Measurements from ENCODE around the gene PHAF1.

PHAF1 gene
- 19.7 to 81.5 (median 61.1) reads per million in 18 experiments for total RNA-seq

DNA sequence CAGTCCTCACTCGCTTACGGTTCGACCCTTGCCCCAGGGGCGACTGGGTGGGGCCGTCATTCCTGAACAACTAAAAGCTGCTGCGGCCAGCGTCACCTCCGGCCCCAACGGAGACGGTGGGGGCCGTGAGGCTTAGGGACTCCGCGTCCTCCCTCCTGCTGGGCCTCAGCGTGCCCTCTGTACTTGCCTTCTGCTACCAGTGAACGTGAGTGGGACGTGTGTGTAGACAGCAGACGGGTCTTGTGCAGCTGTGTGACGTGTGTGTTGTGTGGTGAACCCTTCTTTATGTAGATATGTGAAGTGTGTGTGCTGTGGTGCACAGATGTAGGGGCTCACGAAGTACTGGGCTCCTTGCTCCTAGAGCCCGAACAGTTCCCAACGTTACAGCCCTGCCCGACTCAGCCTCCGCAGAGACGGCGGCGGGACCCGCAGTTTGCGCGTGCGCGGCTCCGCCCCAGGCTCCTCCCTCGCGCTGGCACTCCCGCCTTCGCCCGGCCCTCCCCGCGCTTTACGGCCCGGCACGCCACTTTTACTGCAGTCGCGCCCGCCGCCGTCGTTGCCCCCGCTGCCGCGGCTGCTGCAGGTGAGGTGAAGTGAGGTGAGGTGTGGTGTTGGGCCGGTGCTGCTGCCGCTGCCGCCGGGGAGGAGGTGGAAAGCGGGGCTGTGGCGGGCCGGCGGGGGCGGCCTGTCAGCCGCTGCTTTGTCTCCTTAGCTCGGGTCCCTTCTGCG, at the start of gene PHAF1:
TSS of gene PHAF1 (plus strand) at position 535 of the 729 bp plus-strand sequence. CDS start 235 bp downstream, outside the sequence.
- peak; percentile 93 to 94 for DNase-seq

DNA sequence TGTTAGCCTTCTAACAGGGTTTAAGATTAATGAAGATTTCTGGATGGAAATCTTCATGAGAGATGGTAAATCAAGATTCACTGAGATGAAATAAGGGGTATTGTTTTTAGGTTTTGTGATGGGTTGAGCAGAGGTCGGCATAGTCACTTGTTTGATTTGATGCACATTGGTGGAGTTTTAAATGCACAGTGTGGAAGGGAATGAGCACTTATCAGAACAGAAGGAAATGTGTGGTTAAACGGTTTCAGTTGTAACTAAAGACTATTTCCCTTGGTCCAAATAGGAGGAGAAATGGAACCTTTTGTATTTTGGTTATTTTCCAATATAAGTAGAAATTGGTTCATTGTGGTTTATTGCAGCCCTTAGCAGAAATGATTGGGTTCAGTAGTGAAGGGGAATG, 46.7 kb upstream of the PHAF1 start:
- no peak for DNase-seq

DNA sequence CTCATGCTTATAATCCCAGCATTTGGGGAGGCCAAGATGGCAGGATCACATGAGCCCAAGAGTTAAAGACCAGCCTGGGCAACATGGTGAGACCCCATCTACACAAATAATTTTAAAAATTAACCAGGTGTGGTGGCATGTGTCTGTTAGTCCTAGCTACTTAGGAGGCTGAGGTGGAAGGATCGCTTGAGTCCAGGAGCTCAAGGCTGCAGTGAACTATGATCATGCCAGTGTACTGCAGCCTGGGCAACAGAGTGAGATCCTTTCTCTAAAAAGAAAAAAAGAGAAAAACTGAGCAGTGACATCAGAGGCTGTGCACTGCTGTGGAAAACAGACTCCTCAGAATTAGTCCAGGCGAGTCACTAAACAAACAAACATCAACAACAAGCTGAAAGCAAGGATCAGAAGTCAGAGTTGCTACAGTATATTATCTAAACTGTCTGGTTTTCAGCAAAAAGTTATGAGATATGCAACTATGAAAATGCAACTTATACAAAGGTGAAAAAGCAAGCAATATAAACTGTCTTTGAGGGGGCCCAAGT, 41.5 kb upstream of the PHAF1 start:
- DNase-seq = no peak

DNA sequence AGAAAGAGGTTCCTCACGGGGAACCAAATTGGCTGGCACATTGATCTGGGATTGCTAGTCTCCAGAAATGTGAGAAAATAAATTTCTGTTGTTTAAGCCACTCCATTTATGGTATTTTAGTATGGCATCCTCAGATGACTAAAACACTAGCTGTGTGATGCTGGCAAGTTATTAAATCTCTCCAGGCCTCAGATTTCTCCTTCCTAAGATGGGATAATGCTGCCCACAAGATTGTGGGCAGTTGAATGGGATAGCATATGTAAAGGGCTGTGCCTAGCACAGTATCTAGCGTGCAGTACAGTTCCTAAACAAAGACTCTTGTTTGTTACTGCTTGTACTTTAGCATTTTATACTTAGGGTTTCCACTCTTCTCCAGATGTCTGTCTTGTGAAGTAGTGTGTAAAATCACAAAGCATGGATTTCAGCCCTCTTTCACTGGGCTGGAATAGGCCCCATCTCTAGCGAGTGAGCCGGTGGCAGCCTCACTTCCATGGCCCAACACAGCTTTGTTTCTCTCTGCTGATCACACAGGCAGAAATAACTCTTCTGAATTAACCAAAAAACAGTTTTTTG, 38.2 kb upstream of the PHAF1 start:
- DNase-seq = no peak

DNA sequence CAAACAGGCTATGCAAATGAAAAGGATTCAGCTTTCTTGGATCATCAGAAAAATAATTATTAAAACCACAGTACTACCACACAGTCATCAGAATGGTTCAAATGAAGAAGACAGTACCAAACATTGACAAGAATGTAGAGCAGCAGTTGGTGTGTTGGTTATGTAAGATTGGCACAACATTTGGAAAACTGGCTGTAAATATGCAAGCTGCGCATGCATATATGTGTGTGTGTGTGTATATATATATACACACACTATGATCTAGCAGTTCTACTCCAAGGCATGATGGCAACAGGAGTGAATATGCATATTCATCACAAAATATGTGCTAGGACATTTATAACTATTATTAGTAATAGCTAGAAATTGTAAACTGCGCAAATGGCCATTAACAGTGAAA, 34.4 kb upstream of the PHAF1 start:
- DNase-seq = no peak

DNA sequence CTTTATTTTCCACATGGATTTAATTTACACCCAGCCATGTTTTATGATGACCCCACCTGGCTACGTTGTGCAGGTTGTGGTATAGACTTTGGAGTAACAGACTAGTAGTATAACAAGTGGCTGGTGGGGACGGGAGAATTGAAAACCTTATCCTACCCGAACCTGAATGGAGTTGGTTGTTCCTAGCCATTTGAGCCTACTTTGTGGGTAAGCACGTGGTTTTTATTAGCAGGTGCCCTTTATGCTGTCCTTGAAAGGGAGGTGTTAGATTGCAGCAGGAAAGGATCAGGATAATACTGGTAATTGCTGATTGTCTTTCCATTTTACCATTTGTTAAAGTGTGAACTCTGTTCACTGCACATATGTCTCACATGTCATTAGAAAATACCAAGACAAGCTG, 31.9 kb upstream of the PHAF1 start:
- no peak for DNase-seq

DNA sequence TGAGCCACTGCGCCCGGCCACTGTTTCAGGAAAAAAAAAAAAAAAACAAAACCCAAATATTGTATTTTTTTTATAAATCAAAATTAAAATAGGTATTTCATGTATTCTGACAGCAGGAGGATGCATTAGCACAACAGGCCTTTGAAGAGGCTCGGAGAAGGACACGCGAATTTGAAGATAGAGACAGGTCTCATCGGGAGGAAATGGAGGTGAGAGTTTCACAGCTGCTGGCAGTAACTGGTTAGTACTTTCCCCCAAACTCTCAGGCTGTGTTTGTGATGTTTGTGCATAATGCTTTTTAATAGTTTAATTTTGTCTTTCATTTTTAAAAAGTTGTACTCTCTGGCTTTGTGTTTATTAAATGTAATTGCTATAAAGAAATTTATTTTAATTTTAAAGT, 27.6 kb upstream of the PHAF1 start:
- DNase-seq = no peak

DNA sequence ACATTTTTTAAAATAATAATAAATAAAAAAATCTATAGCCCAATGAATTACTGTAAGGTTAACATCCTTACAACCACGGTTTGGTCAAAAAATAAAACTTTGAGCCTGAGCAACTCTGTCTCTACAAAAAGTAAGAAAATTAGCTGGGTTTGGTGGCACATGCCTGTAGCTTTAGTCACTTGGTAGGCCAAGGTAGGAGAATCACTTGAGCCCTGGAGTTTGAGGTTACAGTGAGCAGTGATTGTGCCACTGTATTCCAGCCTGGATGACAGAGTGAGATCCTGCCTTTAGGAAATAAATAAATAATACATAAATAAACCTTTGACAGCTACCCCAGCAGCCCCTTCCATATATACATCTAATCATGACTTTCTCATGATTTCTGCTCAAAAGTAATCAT, 26.9 kb upstream of the PHAF1 start:
- no peak for DNase-seq

DNA sequence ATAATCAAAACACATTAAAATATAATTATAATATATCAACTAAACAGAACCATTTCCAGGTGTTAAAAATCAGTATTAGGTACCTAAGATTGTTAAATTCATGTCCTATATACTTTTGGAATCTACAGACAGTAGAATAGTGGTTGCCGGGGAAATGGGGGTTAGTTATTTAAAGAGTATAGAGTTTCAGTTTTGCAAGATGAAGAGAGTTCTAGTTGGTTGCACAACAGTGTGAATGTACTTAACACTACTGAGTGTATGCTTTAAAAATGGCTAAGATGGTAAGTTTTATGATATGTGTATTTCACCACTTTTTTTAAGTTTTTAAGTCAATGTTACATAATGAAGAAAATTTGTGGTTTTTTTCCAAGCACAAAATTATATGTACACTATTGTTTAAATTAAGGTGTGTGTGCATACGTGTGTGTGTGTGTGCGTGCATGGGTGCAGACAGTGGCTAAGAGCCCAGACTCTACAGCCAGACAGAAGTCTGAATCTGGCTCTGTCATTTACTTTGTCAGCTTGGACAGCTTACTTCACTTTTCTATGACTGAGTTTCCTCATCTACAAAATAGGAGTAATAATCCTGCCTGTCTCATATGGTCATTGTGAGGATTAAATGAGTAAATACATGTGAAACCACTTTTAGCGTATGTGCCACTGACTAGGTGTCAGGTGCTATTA, 25.3 kb upstream of the PHAF1 start:
- DNase-seq = peak; percentile 19 to 22

DNA sequence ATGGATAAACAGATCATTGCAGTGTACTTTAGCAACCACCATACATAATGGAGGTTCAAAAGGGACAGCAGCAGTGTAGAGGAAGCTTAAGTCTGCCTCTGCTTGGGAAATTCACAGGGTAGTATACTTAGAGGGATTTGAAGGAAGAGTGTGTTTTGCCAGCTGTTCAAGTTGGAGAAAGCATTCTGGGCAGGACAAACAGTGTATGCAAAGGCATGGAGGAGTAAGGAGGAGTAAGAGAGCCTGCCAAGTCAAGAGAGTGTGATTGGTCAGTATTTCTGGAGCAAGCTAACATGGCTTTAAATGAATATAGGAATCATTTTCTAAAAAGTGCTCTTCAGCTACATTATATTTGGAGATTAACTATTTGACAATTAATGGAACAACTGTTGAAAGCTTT, 22.9 kb upstream of the PHAF1 start:
- no peak for DNase-seq

DNA sequence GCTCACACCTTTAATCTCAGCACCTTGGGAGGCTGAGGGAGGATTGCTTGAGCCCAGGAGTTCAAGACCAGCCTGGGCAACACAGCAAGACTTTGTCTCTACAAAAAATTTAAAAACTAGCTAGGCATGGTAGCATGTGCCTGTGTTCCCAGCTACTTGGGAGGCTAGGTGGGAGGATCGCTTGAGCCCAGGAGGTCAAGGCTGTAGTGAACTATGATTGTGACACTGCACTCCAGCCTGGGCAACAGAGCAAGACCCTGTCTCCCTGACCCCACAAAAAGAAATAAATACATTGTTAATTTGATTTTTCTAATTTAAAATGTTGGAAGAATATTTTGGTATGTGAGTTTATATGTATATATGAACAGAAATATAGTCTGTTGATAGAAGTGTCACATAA, 22.4 kb upstream of the PHAF1 start:
- no peak for DNase-seq

DNA sequence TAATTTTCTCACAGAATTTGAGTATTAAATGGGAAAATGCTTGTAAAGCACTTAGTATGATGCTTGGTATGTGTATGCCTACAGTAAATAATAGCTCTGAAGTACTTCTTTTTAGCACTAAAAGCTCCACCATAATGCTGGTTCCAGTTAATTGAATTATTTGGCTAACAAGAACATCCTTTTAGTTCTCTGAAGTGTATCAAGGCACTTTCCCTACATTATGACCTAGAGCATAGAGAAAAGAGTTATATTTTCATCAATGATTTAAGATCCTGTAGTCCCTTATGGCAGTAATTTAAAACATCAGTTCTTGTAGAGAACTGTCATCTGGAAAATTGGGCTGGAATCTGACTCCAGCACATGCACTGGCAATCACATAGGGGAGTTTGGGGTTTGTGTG, 21.9 kb upstream of the PHAF1 start:
- DNase-seq = no peak

DNA sequence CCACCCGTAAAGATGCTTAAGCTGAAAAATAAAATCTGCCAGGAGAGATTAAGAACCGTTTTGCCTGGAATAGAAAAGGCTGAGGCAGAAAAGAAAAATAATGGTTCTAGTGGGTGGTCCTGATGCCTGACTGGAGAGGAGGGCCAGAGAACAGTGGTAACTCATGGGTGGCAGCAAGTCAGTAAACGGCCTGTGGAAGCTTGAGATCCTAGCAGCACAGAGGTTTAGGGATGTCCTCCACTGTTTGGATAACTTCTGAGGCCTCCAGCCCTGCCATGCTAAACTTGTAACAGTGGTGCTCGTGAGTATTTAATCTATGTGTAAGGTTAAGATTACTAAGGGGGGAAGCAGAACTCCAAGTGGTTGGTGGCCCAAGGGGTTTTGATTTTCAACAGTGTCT, 21.2 kb upstream of the PHAF1 start:
- no peak for DNase-seq

DNA sequence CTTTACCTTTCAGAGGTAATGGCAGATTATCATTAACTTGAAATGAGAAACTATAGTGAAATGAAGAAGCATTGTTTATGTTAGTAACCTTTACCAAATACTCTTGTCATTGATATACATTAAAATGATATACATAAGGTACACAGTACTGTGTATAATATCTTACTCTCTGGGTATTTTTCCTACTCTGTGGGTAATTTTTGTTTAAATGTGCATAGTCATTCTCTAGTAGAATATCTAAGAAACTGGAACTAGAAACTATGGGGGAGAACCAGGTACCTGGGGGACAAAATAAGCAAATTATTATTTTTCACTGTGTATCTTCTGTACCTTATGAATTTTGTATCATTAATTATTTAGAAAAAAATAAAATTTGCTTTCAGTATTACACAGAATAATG, 20.6 kb upstream of the PHAF1 start:
- DNase-seq = no peak

DNA sequence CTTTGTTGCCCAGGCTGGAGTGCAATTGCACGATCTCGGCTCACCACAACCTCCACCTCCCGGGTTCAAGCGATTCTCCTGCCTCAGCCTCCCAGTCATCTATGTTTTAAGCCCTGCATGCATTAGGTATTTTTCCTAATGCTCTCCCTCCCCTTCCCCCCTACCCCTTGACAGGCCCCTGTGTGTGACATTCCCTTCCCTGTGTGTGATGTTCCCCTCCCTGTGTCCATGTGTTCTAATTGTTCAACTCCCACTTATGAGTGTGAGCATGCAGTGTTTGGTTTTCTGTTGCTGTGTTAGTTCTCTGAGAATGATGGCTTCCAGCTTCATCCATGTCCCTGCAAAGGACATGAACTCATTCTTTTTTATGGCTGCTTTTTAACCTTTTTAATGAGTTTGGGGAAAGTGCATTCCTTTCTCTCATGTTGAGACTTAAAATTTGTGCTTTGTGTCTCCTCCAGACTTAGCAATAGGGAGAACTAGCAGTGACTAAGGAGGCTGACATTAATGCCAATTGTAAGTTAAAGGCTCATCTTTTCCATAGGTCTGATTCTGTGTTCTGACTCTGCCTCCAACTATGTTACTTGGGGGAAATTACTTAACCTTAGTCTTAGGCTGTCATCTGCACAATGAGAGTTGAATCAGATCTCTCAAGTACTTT, 17.7 kb upstream of the PHAF1 start:
- no peak for DNase-seq

DNA sequence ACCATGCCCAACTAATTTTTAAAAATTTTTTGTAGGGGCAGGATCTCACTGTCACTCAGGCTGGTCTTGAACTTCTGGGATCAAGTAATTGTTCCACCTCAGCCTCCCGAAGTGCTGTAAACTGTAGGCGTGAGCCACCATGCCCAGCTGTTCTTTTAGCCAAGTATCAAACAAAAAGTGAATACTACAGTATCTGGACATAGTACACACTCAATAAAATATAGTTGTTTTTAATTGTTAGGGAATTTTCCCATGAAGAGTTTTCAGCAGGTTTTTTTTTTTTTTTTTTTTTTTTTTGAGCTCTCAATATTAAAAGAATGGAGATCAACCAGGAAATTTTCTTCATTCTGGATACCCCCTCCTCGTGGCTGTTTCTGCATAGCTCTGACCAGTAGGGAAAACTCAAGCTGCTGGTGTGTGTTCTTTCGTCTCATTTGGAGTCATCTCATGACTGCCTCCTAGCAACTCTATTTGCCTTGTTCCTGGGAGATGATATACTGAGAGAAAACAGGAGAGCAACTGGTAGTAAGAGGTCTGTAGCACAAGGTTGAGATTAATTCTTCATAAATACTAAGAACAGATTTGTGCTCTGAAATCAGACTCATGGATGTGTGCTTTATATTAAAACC, 16.5 kb upstream of the PHAF1 start:
- DNase-seq = no peak

DNA sequence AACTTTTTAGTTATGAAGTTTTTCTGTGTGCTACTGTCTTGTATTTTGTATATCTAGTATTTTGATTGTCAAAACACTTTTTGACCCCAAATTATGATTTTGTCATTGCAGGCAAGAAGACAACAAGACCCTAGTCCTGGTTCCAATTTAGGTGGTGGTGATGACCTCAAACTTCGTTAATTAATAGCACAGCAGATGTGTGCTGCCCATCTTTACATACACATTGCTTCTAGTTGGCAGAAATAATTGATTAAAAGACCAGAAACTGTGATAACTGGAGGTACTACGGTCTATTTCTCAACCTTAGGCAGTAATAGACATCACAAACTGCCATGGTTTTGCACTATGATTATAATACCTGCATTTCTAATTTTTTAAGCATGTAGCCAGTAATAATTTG, 11.1 kb upstream of the PHAF1 start:
- no peak for DNase-seq

DNA sequence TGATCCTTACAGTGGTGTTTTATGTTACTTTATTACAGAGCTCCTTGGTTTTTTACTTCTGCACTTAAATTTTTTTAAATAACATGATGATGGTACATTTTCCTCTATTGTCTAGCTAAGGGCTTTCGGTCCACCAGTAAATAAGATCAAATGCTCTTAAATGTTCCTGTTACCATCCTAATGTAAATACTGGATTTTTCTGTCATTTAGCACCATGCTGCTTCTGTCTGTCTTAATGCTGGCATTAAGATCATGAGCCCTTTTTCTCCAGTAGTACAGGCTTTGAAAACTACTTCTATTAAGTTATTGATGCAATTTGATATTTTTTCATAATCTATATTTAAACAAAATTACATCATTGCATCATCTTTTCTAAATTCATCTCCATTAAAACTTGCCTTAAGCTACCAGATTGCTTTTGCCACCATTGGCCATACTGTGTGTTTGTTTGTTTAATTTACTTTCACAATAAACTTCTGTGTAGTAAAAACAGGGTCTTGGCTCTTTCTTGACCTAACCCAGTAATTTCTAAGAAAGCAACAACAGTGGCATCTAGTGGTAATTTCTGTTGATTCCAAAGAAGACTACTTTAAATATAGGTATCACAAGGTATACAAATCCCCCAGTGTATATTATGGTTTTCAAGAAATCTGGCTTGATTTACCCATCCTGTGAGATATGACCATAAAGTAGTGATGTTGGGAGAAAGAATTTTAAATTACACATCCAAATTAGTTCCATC, 9.0 kb upstream of the PHAF1 start:
- DNase-seq = no peak

DNA sequence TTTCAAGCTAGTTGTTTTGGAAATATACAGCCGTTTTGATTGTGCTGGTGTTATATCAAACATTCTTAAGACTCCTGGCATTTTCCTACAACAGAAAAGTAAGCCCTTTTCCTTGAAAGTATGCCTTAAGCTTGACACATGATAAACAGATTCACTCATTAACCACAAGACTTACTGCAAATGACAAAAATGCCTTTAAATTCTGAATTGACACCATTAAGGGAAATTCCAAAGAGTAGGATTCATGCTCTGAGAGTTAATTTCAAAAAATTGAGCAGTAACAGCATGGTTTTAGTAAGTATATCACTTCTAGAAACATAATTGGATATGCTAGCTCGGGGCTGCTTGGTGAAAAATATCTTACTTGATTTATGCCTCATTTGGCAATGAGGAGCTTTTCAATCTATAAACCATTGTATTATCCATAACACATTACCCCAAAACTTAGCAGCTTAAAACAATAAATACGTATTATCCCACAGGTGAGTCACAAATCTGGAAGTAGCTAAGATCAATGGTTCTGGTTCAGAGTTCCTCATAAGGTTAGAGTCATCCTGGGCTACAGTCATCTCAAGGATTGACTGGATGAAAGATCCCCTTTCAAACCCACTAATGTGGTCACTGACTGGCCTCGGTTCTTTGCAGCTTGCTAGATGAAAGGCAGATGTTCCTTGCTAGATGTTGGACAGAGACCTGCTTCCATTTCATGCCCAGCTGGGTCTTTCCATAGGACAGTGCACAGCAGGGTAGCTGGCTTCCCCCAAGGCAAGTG, 8.2 kb upstream of the PHAF1 start:
- DNase-seq = no peak

DNA sequence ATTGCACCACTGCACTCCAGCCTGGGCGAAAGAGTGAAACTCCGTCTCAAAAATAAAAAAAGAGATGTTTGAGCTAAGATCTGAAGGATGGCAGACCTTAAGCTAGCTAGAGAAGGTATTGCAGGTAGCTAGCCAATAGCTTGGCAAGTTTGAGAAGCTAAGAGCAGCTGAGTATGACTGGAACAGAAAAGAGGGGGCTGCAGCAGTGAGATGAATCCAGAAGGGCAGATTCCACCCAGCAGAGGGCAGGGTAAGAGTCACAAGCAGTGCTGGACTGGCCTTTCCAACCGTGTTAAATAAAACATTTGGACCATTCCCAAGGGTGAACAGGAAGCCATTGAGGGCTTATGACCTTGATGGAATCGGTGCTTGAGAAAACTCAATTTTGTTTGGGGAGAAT, 5.7 kb upstream of the PHAF1 start:
- DNase-seq = peak in 1 of 2 donors; percentile 15

DNA sequence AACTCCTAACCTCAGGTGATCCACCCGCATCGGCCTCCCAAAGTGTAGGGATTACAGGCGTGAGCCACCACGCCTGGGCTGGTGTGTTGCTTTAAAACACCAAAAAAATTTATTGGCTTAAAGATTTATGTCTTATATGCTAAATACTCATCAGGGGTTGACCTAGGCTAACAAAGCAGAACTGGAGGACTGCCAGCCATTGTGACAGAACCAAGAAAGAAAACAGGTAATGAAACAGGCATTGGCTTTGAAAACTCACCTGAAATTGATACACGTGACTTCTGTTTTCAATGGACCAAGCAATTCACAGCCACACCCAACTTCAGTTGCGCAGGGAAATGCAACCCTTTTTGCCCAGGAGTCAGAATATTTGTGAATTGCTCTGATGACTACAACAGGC, 4.9 kb upstream of the PHAF1 start:
- peak in 1 of 2 donors; percentile 36 for DNase-seq
